ENCODE results near the gene IFT25. TPM values are rescaled to one million over a fixed set of nuclear protein-coding genes. Genes with fewer than 3 reads are reported as not detected.

IFT25 gene
- total RNA-seq, 4 donors from 2014 or later: 2.4 to 9.1 (median 2.9) TPM

GRCh38 chr1:53895421-53895820 is 50.1 kb downstream of the IFT25 start:
- intact Hi-C loops (cut with DNase I; ENCODE audit: low total_unique reads): no loop called here
- peaks cover 10 to 12% of the 10 kb centered on the region in 2 donors for H3K4me1 ChIP-seq
- H3K27ac ChIP-seq: no peak overlapping the region

GRCh38 chr1:53894644-53895043 is 50.9 kb downstream of the IFT25 start:
- no peak for ATAC-seq
- in situ Hi-C loops (cut with MboI; ENCODE audit: low sequenced_read_pairs in 4 of 4) (no loop called here), intact Hi-C loops (cut with DNase I; ENCODE audit: low total_unique reads) (no loop called here)
- H3K27ac ChIP-seq: no peak overlapping the region
- TF ChIP-seq POLR2A (IDR thresholded peaks at IDR 0.05): no peak
- TF ChIP-seq, protein P1, sequence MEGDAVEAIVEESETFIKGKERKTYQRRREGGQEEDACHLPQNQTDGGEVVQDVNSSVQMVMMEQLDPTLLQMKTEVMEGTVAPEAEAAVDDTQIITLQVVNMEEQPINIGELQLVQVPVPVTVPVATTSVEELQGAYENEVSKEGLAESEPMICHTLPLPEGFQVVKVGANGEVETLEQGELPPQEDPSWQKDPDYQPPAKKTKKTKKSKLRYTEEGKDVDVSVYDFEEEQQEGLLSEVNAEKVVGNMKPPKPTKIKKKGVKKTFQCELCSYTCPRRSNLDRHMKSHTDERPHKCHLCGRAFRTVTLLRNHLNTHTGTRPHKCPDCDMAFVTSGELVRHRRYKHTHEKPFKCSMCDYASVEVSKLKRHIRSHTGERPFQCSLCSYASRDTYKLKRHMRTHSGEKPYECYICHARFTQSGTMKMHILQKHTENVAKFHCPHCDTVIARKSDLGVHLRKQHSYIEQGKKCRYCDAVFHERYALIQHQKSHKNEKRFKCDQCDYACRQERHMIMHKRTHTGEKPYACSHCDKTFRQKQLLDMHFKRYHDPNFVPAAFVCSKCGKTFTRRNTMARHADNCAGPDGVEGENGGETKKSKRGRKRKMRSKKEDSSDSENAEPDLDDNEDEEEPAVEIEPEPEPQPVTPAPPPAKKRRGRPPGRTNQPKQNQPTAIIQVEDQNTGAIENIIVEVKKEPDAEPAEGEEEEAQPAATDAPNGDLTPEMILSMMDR (IDR thresholded peaks at IDR 0.05 in 4 of 5, conservative IDR thresholded peaks at IDR 0.05 in 1 of 5): no peak
- no peaks in the 10 kb centered on the region for H3K9me3 ChIP-seq
- DNase-seq: no peak
- H3K27me3 ChIP-seq: no peaks in the 10 kb centered on the region
- H3K36me3 ChIP-seq: no peaks in the 10 kb centered on the region
- H3K4me1 ChIP-seq: peaks cover 12 to 15% of the 10 kb centered on the region in 2 donors
- no peak overlapping the region for H3K4me3 ChIP-seq

More at GRCh38 chr1:53895421-53895820, 50.1 kb downstream of the IFT25 start:
- no peaks in the 10 kb centered on the region for H3K36me3 ChIP-seq
- no peaks in the 10 kb centered on the region for H3K27me3 ChIP-seq
- H3K9me3 ChIP-seq: no peaks in the 10 kb centered on the region
- TF ChIP-seq, protein P1 (IDR thresholded peaks at IDR 0.05 in 4 of 5, conservative IDR thresholded peaks at IDR 0.05 in 1 of 5): no peak
- TF ChIP-seq POLR2A (IDR thresholded peaks at IDR 0.05): no peak
- no peak overlapping the region for H3K4me3 ChIP-seq
- ATAC-seq: no peak
- in situ Hi-C loops (cut with MboI; ENCODE audit: low sequenced_read_pairs in 4 of 4): no loop called here
- no peak for DNase-seq

DNA sequence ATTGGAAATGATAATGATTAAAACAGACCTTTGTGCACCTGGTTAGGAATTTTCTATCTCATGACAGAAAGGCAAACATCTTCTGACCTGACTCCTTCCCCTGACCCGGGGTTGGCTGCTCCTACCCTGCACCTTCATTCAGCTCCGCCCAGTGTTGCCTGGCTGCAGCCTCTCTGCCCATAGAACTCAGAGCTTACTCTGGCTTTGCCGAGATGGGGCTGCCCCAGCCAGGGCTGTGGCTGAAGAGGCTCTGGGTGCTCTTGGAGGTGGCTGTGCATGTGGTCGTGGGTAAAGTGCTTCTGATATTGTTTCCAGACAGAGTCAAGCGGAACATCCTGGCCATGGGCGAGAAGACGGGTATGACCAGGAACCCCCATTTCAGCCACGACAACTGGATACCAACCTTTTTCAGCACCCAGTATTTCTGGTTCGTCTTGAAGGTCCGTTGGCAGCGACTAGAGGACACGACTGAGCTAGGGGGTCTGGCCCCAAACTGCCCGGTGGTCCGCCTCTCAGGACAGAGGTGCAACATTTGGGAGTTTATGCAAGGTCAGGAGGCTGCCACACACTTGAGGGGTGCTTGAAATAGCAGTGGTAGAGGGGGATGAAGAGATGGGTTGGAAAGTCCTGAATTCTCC is 51.4 kb downstream of the IFT25 start, which contains the start of gene DIO1:
Gene DIO1 (plus strand): TSS at position 189 of the 638 bp plus-strand sequence. CDS start 24 bp downstream, at position 213.
- intact Hi-C loops (cut with DNase I; ENCODE audit: low total_unique reads) (no loop called here), in situ Hi-C loops (cut with MboI; ENCODE audit: low sequenced_read_pairs in 4 of 4) (no loop called here)
- no peak for DNase-seq
- no peaks in the 10 kb centered on the region for H3K9me3 ChIP-seq
- H3K36me3 ChIP-seq: no peaks in the 10 kb centered on the region
- H3K4me3 ChIP-seq: no peak within 1 kb of the TSS
- peak within 1 kb of the TSS in 2 of 4 donors; percentile 10 to 18 for H3K27ac ChIP-seq
- H3K27me3 ChIP-seq: no peaks in the 10 kb centered on the region
- H3K4me1 ChIP-seq: peaks cover 12 to 15% of the 10 kb centered on the region in 2 donors
- TF ChIP-seq POLR2A (IDR thresholded peaks at IDR 0.05): no peak
- TF ChIP-seq, protein P1 (IDR thresholded peaks at IDR 0.05 in 4 of 5, conservative IDR thresholded peaks at IDR 0.05 in 1 of 5): no peak
- ATAC-seq: no peak

- TF ChIP-seq POLR2A (IDR thresholded peaks at IDR 0.05): no peak
- TF ChIP-seq, protein P1 (IDR thresholded peaks at IDR 0.05 in 4 of 5, conservative IDR thresholded peaks at IDR 0.05 in 1 of 5): no peak
- intact Hi-C loops (cut with DNase I; ENCODE audit: low total_unique reads): no loop called here
- H3K4me1 ChIP-seq: peaks cover 14 to 19% of the 10 kb centered on the region in 2 donors
- H3K4me3 ChIP-seq: no peak overlapping the region
- H3K27ac ChIP-seq: peak overlapping the region in 2 of 4 donors; percentile 10 to 18
- no peaks in the 10 kb centered on the region for H3K9me3 ChIP-seq
- no peaks in the 10 kb centered on the region for H3K27me3 ChIP-seq
- in situ Hi-C loops (cut with MboI; ENCODE audit: low sequenced_read_pairs in 4 of 4): no loop called here
- DNase-seq (peak in 1 of 2 donors; percentile 18), ATAC-seq (no peak)
- H3K36me3 ChIP-seq: no peaks in the 10 kb centered on the region
Observed at GRCh38 chr1:53892911-53893310, 52.6 kb downstream of the IFT25 start.
